K562 (cell line): ENCODE data around the gene KDM2A. TPM values are rescaled to one million over a fixed set of nuclear protein-coding genes. Genes with fewer than 3 reads are reported as not detected.

Experiments
- CREB5 ChIP-seq: fragments of 250-450 bp; sonication (Bioruptor Pico); IDR thresholded peaks from 2 replicates; pipeline ENCODE4 v1.5.0; 2020; ENCODE audit warnings: mild to moderate bottlenecking
- DPF2 ChIP-seq: fragments of 450-650 bp; IDR thresholded peaks from 2 replicates; pipeline ENCODE4 v1.6.1; 2016
- ETV1 ChIP-seq: fragments of 450-650 bp; conservative IDR thresholded peaks from 2 replicates; pipeline ENCODE4 v1.6.1; 2016; ENCODE audit warnings: missing genetic modification characterization, control low read depth, low read depth, missing compliant biosample characterization
- GABPA ChIP-seq: fragments of 200-800 bp; sonication (Bioruptor generic); conservative IDR thresholded peaks from 2 replicates; pipeline ENCODE4 v1.6.1; 2016; ENCODE audit warnings: low read depth, missing genetic modification characterization, missing compliant biosample characterization
- HNRNPH1 ChIP-seq: fragments of 200-400 bp; formaldehyde crosslinking; optimal IDR thresholded peaks from 2 replicates; pipeline ENCODE3; 2017; ENCODE audit warnings: low read depth, mild to moderate bottlenecking, low read length, moderate library complexity
- NFIC ChIP-seq: fragments of 450-650 bp; IDR thresholded peaks from 2 replicates; pipeline ENCODE4 v1.6.1; 2017; ENCODE audit warnings: mild to moderate bottlenecking, inconsistent platforms
- POLR2AphosphoS2 ChIP-seq: IDR thresholded peaks from 2 replicates; pipeline ENCODE4 v1.6.1; 2012; ENCODE audit warnings: low read length, improper control_type of control experiment
- RCOR1 ChIP-seq, 2 experiments: IDR thresholded peaks; 2 replicates each; pipeline ENCODE4 v1.6.1; 2012; ENCODE audit warnings: low read depth in 2 of 2, low read length in 2 of 2, borderline replicate concordance in 1 of 2, improper control_type of control experiment in 1 of 2
- SRSF3 ChIP-seq: fragments of 200-400 bp; formaldehyde crosslinking; IDR thresholded peaks from 2 replicates; pipeline ENCODE4 v1.6.1; 2016; ENCODE audit warnings: mild to moderate bottlenecking, low read length, moderate library complexity; ENCODE audit not compliant: insufficient read depth
- TAF1 ChIP-seq: IDR thresholded peaks from 2 replicates; pipeline ENCODE4 v1.6.1; 2011; ENCODE audit warnings: mild to moderate bottlenecking, low read length, moderate library complexity; ENCODE audit not compliant: insufficient read depth, control insufficient read depth, severe bottlenecking; ENCODE audit errors: extremely low read depth
- TARDBP ChIP-seq: fragments of 450-650 bp; IDR thresholded peaks from 2 replicates; pipeline ENCODE4 v1.6.1; 2016
- TCF7L2 ChIP-seq: fragments of 150-350 bp; IDR thresholded peaks from 2 replicates; pipeline ENCODE4 v1.6.1; 2016; ENCODE audit warnings: low read depth, mild to moderate bottlenecking, low read length, moderate library complexity
- ZNF146 ChIP-seq: IDR thresholded peaks from one replicate; pipeline ENCODE4 v1.6.1; 2018; ENCODE audit warnings: missing compliant biosample characterization; ENCODE audit not compliant: unreplicated experiment
- ZNF165 ChIP-seq: fragments of 250-450 bp; sonication (Bioruptor Pico); IDR thresholded peaks from 2 replicates; pipeline ENCODE4 v1.4.0; 2020; ENCODE audit warnings: borderline replicate concordance
- ZNF280B ChIP-seq: fragments of 250-450 bp; sonication (Bioruptor Pico); IDR thresholded peaks from 2 replicates; pipeline ENCODE4 v1.5.1; 2021; ENCODE audit warnings: mild to moderate bottlenecking
- ZNF668 ChIP-seq: fragments of 250-450 bp; sonication (Bioruptor Pico); IDR thresholded peaks from 2 replicates; pipeline ENCODE4 v1.8.0; 2022; ENCODE audit warnings: mild to moderate bottlenecking, inconsistent platforms
- ZSCAN32 ChIP-seq: fragments of 450-650 bp; formaldehyde crosslinking; IDR thresholded peaks from 2 replicates; pipeline ENCODE4 v1.4.0; 2020; ENCODE audit warnings: mild to moderate bottlenecking, moderate library complexity
- polyA plus RNA-seq, 8 experiments: library from polyadenylated mRNA; depleted of rRNA in 4 of 8; stranded (reverse) in 5 of 8; unstranded in 3 of 8; fragments of >200 nt; fragmentation: Nextera tagmentation in 2 of 8; fragmentation: Illumina TruSeq in 1 of 8; extraction: Ambion mirVana in 2 of 8; extraction: Trizol in 1 of 8; gene quantifications; 2 replicates each; pipeline versions ENCODE4 v1.2.1 to v1.2.3, GENCODE V29; 2011 to 2014; ENCODE audit warnings: inconsistent platforms in 1 of 8, missing spikeins in 1 of 8
- total RNA-seq, 7 experiments: library from RNA; depleted of rRNA in 6 of 7; stranded (reverse); fragments of >200 nt in 6 of 7; fragmentation: Illumina TruSeq in 2 of 7; extraction: Trizol in 2 of 7; gene quantifications; 2 replicates each; pipeline versions ENCODE4 v1.2.1 to v1.2.3, GENCODE V29; 2011 to 2021; ENCODE audit warnings: low replicate concordance in 1 of 7
- TF ChIP-seq, protein P1 (sequence below): sonication (generic); formaldehyde crosslinking; IDR thresholded peaks from 2 replicates; pipeline ENCODE4 v1.4.0; 2020; ENCODE audit warnings: mild to moderate bottlenecking, missing genetic modification reagents
- TF ChIP-seq, protein P2 (sequence below): fragments of 250-450 bp; sonication (Bioruptor Pico); IDR thresholded peaks from 2 replicates; pipeline ENCODE4 v1.8.0; 2022; ENCODE audit warnings: inconsistent platforms, mild to moderate bottlenecking, moderate library complexity, borderline replicate concordance
- TF ChIP-seq, protein P3 (sequence below): fragments of 200-800 bp; sonication (Bioruptor generic); IDR thresholded peaks from 2 replicates; pipeline ENCODE4 v1.6.1; 2017; ENCODE audit warnings: missing genetic modification characterization, missing compliant biosample characterization

The KDM2A gene
- total and polyA plus RNA-seq, 9 of the 15 experiments (the other 6 are each of a cell fraction or from before 2014, with no cell fraction given), result 5.0 to 39.3 (median 21.3) TPM

DNA sequence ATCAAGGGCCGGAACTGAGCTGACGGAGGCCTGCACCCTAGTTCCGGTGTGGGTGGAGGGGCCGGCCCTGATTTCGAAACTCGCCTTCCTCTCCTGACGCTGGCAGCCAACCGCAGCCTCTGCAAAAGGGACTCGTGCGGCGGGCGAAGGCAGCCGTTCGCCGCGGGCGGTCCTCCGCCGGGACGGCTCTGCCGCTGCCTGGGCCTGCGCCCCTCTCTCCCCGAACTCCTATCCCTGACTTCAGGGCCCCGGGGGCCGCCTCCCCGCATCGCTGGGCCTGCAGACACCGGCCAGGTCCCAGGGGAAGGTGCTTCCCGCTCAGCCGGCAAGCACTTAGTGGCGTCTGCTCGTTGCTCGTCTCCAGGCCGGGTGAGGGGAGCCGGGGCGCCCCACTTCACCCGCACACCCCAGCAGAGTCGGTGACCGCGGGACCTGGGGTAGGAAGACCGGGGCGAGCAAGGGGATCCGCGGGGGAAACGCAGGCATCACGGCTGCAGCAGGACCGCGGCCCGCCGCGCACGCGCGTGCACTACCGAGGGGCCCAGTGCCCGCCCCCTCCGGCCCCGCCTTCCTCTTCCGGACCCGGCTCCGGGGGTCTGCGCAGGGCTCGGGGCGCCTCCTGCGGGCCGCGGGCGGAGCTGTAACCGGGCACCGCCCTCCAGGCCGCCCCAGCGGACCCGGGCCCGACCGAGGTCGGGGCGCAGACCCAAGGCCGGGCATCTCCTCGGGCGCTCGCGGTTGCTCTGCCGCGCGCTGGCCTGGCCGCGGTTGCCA is 169.6 kb downstream of the KDM2A start (continued):
- TF ChIP-seq ZNF280B (CRISPR knock-in tag), result no peak; the same call in 1 of the 2 replicates
- TF ChIP-seq, protein P1, sequence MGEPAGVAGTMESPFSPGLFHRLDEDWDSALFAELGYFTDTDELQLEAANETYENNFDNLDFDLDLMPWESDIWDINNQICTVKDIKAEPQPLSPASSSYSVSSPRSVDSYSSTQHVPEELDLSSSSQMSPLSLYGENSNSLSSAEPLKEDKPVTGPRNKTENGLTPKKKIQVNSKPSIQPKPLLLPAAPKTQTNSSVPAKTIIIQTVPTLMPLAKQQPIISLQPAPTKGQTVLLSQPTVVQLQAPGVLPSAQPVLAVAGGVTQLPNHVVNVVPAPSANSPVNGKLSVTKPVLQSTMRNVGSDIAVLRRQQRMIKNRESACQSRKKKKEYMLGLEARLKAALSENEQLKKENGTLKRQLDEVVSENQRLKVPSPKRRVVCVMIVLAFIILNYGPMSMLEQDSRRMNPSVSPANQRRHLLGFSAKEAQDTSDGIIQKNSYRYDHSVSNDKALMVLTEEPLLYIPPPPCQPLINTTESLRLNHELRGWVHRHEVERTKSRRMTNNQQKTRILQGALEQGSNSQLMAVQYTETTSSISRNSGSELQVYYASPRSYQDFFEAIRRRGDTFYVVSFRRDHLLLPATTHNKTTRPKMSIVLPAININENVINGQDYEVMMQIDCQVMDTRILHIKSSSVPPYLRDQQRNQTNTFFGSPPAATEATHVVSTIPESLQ (CRISPR knock-in tag), result peak; percentile 88; the same call in 1 of the 2 replicates
- TF ChIP-seq ZNF165 (CRISPR knock-in tag), result no peak
- TF ChIP-seq TAF1, result peak; percentile 70
- TF ChIP-seq, protein P2, sequence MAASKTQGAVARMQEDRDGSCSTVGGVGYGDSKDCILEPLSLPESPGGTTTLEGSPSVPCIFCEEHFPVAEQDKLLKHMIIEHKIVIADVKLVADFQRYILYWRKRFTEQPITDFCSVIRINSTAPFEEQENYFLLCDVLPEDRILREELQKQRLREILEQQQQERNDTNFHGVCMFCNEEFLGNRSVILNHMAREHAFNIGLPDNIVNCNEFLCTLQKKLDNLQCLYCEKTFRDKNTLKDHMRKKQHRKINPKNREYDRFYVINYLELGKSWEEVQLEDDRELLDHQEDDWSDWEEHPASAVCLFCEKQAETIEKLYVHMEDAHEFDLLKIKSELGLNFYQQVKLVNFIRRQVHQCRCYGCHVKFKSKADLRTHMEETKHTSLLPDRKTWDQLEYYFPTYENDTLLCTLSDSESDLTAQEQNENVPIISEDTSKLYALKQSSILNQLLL (CRISPR knock-in tag), result no peak
- TF ChIP-seq TARDBP, result no peak
- no peak for TF ChIP-seq ZNF146 (CRISPR knock-in tag)
- no peak for TF ChIP-seq ZNF668 (CRISPR knock-in tag)
- TF ChIP-seq GABPA (tag), result peak; percentile 94
- no peak for TF ChIP-seq POLR2AphosphoS2
- 0 out of 2 replicates have a peak, but pooled peaks have one; percentile 12 for TF ChIP-seq NFIC
- no peak; the same call in 1 of the 2 replicates for TF ChIP-seq DPF2
- TF ChIP-seq RCOR1 (IDR thresholded peaks at IDR 0.05; ENCODE audit: borderline replicate concordance in 1 of 2, low read depth in 2 of 2, low read length in 2 of 2), result peak in 1 of 2 experiments; percentile 75; a peak in 2 of 4 replicates
- peak; percentile 99; the same call in 1 of the 2 replicates for TF ChIP-seq ETV1 (tag)
- TF ChIP-seq CREB5 (CRISPR knock-in tag), result peak; percentile 38; the same call in 1 of the 2 replicates
- TF ChIP-seq ZSCAN32 (CRISPR knock-in tag), result no peak
- TF ChIP-seq HNRNPH1, result no peak
- no peak for TF ChIP-seq TCF7L2
- no peak for TF ChIP-seq SRSF3
- TF ChIP-seq, protein P3, sequence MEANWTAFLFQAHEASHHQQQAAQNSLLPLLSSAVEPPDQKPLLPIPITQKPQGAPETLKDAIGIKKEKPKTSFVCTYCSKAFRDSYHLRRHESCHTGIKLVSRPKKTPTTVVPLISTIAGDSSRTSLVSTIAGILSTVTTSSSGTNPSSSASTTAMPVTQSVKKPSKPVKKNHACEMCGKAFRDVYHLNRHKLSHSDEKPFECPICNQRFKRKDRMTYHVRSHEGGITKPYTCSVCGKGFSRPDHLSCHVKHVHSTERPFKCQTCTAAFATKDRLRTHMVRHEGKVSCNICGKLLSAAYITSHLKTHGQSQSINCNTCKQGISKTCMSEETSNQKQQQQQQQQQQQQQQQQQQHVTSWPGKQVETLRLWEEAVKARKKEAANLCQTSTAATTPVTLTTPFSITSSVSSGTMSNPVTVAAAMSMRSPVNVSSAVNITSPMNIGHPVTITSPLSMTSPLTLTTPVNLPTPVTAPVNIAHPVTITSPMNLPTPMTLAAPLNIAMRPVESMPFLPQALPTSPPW (CRISPR knock-in tag), result peak; percentile 97
